NCI-H524 (cell line): Measurements from ENCODE around the gene CENPP.
"Not testable (repeated sequence)": the region's sequence is repeated elsewhere in the genome, so short reads cannot be mapped to it uniquely, and the experiment has no call there.

Experiments
- DNase-seq, 2 experiments: peaks; one replicate each; lab custom pipeline; 2025; lab: John Stamatoyannopoulos, UW

Gene CENPP

DNA sequence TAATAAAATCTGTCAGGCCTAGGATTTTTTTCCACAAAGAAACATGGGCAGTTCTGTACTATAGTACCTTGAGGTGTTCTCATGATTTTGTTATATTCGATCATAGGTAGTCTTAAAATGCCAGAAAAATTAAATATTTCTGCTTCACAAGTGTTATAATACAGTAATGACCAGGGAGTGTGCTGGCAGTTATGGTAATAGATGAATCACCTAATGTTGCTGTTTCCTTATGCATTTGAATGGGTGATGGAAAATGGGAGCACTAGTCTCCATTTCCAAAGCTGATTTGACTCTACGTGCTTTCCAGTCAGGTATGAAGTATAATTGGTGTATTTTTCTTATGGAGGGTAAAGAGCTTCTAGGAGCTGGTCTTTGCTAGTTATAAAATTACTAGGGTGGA lies 54.9 kb downstream of the CENPP start:
- no peak for DNase-seq

DNA sequence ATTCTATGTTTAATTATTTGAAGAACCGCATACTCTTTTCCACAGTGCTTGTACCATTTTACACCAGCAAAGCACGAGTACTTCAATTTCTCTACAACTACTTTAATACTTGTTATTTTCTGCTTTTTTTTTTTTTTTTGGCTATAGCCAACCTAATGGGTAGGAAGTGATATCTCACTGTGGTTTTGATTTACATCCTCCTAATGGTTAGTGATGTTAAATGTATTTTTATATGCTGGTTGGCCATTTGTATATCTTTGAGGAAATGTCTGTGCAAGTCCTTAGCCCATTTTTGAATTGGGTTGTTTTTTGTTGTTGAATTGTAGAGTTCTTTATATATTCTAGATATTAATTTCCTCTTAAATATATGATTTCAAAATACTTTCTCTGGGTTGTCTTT lies 56.0 kb downstream of the CENPP start:
- no peak for DNase-seq

DNA sequence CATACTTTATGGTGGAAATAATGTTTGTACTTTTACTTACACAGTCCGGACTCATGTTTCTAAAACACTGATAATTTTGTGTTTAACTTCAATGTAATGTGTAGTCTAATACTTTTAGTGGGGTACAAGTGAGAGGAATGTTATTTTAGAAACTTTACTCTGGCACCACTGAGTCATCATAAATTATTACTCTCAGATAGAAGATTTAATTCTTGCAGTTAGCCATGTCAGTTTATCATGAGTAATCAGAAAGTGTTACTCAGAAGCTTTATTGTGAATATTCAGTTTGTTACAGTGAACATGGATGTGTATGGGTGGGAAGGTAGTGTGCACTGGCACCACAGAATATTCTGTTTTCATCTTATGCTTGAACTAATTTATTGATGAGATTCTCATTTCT lies 58.6 kb downstream of the CENPP start:
- no peak for DNase-seq

DNA sequence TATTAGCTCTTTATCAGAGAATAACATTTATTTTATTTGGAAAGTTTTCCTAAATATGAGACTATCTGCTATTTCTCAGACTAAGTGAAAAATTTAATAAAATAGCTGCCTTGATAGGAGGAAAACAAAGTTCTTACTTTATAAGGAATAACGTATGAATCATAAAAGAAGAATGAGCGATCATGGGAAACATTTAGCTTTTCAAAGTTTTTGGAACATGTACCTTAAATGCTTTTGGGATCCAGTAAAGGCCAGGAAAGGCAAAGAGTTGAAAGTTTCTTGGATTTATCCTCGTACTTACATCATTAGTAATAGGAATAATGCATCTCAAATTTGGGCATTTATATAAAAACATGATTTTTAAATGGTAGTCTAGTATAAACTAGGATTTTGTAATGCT lies 59.2 kb downstream of the CENPP start:
- DNase-seq, result no peak

DNA sequence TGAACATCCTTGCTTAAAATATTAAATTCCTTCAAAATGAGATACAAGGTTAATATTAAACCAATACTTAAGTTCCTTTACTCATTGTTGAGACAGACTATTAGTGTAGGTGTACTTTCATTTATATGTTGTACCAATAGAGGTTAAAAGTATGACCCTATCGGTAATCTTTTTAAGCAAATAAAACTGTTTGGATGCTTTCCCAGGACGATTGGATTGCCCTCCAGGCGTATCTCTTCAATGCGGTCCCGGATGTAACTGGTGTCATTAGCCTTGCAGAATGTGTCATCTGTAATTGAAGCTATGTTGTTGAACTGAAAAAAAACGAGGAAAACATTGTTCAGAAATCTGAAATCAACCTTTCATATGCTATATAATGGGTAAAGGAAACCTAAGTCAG lies 59.7 kb downstream of the CENPP start:
- no peak for DNase-seq

DNA sequence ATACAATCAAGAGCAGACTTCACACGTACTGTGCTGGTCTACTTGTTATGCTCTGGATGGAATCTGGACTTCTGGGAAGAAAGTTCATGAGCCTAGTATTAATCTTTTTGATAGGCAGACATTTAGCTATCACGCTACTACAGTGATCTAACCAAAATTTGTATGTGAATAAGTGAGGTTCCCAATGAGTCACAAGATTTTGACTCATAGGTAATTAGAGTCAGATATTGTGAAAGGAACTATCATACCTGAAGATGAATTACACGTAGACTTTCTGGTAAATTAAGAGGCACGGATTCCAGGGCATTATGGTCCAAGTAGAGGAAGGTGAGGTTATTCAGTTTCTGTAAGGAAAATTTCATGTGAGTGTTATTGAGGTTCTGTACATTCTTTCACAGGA lies 60.2 kb downstream of the CENPP start:
- no peak for DNase-seq

DNA sequence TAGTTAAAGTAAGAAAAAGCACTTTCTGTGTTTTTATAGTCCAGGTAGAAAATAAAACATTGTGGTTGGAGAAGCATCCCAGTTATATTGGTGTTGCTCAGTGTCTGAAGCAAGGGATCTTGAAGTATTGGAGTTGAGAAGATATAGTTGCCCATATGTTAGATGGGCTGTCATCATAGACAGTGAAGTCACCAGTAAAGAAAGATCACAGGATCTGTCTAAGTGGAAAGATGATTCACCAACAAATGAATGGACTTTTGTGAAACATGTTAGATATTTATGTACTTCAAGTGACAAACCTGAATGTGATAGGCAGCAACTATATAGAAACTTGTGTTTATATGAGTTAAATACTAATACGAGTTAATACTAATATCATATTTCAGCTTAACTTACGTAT lies 66.9 kb downstream of the CENPP start:
- DNase-seq, result no peak

DNA sequence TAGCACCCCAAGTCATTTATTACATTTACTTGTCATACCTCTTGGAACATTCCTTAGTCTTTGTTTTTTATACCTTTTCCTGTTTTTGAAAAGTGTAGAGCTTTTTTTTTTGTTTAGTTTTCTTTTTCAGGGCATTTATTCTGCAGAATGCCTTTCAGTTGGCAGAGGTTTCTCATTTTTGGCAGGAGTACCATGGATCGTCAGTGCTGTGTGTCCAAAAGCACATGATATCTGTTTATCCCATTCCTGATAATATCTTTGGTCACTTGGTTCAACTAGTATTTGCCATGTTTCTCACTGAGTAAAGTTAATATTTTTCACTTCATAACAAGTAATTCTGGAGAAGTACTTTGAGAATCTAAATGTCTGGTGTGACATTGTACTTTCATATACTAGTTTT lies 67.9 kb downstream of the CENPP start:
- DNase-seq, result no peak

DNA sequence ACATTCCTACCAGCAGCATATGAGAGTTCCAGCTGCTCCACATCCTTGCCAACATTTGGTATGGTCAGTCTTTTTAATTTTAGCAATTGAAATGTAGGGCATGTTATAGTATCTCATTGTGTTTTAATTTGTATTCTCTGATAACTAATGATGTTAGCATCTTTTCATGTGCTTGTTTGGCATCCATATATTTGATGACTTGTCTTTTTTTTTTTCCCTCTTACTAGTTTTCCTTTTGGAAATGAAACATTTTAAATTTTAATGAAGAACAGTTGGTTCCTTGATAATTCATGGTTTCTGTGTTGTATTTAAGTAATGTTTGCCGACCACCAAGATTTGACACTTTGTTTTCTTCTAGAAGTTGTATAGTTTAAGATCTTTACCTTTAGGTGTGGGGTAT lies 69.9 kb downstream of the CENPP start:
- no peak for DNase-seq

DNA sequence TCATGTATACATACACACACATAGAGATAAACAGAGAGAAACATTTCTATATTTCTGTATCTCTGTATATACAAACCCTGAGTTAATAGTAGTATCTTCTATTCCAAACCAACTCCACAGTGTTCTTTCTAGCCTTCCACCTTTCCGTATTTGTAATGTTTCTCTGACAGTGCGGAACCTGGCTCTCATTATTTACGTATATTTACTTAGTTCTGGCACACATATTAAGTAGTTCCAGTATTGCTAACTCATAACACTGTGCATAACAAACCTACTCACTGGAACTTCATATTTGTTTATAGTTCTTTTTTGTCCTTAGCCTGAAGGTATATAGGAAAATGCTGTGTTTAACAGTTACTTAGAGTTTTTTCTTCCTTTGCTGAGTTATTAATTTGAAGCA lies 72.1 kb downstream of the CENPP start:
- no peak for DNase-seq

DNA sequence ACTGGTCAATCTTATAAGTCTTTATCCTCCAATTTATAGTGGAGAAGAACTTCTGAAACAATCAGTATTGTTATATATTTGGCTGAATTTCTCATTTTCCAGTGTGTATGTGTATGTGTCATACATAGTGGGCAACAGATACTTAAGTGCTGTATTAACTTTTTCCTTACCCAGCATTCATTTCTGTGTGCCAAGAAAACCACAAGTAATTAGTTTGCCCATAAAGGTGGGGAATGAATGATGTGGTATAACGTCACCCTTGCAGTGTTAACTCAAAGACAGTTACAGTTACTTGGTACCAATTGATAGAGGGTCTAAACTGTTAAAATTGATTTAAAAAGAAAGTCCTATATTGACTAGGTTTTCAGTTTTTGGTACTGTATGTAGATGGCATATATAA lies 76.6 kb downstream of the CENPP start:
- no peak for DNase-seq

DNA sequence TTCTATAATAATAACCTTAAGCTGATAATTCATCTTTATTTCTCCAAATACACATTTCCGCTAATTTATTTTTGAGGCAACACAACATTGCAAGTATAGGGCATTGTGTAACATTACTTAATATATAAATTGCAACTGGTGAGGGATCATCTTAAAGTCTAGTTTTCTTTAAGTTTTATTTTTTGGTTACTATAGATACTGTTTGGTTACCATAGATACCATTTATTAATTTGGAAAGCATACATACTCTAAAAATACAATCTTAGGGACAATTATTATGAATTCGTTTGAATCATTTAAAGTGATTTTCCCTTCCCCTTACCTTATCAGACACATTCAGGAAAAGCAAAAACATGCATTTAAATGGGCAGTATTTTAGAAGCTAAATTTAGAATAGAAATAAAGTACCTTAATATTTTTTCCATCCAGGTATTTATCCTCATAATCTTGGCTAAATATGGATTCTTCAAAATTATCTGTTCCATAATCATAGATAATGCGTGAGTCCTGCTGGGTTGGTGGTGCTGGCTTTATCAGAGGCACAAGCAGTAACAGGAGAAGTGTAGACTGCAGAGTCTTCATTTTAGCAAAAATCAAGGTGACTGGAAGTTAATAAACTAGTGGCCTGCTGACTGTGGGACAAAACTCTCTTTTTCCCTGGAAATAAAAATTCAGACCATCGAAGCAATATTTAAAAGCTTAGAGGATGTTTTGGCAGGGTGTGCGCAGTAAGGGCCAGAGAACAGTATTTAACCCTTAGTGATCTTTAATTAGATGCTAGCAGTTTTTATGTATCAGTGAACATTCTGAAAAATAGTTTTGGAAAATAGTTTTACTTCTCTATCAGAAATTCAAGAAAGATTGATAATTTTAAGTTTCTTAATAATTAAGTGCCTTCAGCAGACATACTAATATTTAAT lies 77.3 kb downstream of the CENPP start:
- no peak for DNase-seq

DNA sequence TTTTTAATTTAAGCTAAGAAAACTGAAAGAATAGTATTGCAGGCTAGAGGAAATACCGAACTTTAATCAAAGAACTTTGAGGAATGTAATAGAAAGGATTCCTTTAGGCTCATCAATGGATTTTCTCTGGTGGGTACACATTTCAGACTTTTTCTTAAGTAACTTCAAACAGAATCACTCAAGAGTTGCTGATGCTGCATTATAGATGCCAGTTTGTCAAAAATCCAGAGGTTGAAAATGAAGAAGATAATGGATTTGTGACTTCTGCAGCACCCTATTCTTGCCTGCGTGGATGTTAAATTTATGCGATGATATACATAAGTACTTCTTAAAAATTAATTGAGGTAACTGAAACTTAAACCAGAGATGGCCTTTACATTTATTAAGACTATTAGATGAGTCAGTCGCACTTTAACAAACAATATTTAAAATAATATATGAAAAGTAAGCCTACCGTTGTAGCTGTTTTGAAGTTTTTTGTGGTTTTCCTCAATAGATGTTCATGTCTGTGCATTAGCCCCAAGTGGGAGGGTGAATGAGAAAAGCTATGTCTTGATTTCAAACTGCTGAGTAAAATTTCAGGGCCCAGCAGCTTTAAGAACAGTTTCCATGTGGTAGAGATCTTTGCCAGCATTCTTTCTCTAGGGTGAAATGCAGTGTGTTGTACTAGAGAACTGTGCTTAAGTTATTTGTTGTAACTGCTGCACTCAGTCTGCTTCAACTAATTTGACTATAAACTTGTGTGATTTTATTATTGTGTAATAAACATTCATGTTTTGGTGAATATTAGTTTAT lies 78.5 kb downstream of the CENPP start, which contains the start of gene OGN:
OGN (minus strand) TSS at position 537 of the 795 bp plus-strand sequence. CDS start 1,171 bp downstream, outside the sequence.
- DNase-seq, result peak; percentile 6 to 46

DNA sequence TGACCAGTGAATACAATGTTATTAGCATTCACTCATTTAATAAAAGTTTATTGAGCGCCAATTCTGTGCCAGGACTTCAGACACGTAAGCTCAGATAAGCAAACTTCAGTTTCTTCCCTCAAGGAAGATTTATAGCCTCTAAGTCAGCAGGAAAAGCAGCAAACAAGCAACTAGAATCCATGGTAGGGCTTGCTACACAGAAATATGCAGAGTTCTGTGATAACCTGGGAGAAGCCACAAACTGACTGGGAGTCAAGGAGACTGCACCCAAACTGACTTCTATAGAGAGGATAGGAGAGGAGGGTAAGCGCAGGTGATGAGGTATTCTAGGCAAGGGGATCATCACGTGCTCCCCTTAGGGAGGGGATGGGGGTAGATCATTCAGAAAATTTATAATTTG lies 80.1 kb downstream of the CENPP start:
- DNase-seq, result no peak

DNA sequence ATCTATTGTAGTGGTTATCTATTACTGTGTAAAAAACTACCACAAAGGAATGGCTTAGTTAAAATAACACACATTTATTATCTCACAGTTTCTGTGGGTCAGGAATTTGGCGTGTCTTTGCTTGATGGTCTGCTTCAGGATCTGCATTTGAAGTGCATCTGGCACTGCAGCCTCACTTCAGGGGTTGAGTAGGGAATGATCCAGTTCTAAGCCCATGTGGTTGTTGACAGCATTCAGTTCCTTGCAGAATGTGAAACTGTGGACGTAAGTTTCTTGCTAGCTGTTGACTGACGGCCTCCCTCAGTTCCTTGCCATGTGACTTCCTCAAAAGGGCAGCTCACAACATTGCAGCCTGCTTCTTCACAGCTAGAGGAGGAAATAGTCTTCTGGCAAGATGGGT lies 80.7 kb downstream of the CENPP start:
- no peak for DNase-seq

DNA sequence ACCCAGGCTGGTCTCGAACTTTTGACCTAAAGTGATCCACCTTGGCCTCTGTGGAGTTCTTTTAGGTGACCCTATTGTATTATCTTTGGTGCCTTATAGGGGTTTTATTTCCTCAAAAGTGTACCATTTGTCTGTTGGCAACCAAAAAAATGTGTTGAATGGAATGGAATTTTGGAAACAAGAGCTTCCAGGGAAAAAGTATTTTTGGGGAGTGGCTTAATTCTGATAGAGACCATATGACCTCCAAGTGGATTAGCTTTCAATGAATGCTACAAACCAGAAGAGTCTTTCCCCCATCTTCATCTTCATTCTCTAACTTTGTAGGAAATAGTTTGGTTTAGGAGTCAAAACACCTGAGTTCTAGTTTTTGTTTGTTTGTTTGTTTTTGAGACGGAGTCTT lies 82.1 kb downstream of the CENPP start:
- no peak for DNase-seq

DNA sequence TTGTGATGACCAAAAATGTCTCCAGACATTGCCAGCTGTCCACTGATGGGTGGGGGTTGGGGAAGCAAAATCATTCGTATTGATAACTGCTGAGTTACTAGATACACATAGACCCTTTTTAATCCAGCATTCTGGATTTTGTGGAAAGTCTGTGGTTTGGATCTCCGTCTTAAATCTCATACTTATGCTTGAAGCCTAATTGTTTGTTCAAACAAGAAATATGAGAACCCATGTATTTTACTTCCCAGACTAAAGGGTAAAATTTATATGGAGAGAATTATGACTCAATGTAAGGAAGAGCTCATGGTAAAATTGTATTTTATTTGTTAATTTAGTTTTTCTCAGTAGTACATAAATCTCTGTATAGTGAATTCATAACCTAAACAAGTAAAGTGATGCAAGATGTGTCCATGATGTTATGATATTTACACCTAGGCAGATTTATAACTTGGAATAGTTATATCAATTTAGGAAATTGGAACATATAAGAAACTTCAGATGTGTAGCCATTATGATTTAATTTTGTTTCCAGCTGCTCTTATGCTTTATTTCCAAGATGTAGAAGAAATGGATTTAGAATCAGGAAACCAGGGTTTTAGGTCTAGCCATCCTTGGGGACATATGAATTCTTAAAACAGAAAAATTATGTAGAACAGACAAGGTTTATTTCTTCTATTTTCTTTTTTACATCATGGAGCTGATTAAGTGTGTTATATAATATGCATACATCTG lies 83.2 kb downstream of the CENPP start:
- DNase-seq, result no peak

DNA sequence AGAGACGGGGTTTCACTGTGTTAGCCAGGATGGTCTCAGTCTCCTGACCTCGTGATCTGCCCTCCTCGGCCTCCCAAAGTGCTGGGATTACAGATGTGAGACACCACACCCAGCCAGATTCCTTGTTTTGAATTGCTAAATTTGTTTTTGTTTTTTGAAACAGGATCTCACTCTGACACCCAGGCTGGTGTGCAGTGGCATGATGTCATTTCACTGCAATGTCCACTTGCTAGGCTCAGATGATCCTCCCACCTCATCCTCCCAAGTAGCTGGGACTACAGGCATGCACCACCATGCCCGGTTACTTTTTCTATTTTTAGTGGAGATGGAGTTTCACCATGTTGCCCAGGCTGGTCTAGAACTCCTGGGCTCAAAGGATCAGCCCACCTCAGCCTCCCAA lies 85.4 kb downstream of the CENPP start:
- not testable (repeated sequence) for DNase-seq

DNA sequence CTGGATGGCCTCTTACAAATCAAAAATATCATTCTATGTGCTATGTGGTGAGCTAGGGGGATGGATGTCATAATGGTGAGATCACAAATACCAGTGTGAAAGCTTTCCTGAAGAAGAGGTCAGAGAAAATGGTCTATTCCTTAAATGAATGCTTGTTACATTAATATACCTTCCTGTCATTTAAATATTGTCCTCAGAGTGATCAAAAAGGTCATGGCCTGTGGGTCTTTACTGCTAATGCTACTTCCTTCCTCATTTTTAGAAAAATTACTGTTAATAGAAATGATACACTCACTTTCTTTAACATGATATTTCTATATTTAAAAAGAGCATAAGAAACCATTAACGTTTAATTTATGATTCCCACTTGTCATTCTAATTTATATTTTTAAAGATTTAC lies 88.8 kb downstream of the CENPP start:
- no peak for DNase-seq

DNA sequence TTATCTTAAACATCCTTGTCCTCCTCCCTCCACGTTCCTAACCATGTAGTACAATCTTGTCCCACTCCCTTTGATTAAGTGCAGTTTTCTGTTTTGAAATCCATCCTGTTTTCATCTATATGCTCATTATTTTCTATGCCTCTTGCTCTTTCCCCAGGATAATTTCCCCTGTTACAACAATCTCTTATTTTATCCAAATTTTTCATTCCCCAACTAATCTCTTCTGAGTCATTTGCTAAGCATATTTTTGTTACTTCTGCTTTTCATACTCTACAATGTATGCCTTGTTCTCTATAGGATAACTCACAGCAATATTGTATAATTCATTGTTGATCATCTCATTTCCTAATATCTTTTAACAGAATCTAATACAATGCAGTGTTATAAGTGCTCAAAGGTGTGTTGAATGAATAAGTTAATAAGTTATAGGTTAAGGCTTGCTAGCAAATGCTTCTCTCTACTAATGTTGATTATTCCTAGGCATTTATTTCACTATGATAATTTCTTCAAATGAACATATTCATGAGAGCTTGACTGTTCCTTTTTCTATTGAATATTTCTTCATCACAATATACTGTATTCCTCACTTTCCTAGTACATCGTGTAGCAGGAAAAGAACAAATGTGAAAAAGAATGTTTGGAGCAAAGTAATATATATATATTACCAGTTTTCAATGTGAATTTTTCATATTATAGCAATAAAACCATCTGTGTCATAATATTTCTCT lies 97.0 kb downstream of the CENPP start:
- DNase-seq, result no peak

DNA sequence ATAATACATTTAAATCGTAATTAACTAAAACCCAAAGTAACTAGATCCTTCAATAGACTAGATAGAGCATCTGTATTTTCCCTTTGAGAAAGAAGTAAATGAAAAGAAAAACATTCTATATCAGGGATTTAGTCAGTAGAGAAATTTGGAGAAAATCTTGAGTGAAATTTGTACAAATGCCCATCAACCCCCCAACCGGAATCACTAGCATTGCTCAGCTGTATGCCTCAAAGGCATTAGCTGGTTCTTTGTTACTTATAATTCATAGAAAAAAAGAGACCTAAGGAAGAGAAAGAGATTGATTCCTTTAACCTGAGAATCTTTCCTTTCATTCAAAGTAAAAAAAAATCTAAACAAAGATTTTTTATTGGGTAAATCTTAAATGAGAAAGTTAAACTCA lies 97.9 kb downstream of the CENPP start:
- DNase-seq, result no peak

DNA sequence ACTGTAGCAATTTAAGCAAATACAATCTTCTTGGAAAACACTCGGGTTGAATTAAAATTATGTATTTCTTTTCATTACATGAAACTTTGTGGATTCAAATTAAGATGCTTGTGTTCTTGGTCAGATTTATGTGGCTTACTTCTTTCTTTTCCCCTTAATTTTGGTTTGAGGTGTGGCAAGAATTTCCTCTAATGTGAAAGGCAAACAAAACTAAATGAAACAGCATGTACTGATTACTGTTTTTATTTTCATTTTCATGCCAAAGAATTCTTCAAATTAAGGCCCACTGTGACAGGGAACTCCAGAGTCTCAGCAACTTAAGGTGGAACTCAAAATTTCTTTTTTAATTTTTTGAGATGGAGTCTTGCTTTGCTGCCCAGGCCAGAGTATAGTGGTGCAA lies 98.6 kb downstream of the CENPP start, which contains the start of gene OMD:
OMD (minus strand) TSS at position 132 of the 400 bp plus-strand sequence. CDS start 6,913 bp downstream, outside the sequence.
- no peak for DNase-seq
